Heart left ventricle (tissue), 13 donors: Measurements from ENCODE around the gene KCNRG.

Source experiments
- POLR2A ChIP-seq, 2 donors: fragments of 450-650 bp; IDR thresholded peaks; one replicate each; pipeline ENCODE4 v1.6.1; 2017; ENCODE audit warnings: antibody characterized with exemption in 2 of 2, mild to moderate bottlenecking in 2 of 2, moderate library complexity in 2 of 2
- TF ChIP-seq, protein P1 (sequence below), 12 donors: fragments of 200-600 bp; sonication (generic) in 4 of 12; IDR thresholded peaks; one replicate each; pipeline versions ENCODE4 v1.5.0 to v1.8.0; 2018 to 2022; ENCODE audit warnings: antibody characterized with exemption in 12 of 12, mild to moderate bottlenecking in 5 of 12
- donor health status: ischemic (EF 13 %, LVEDD 7.1; RV severe dilation, severe dysfunction).
- donor health status: DM: no; HTN: yes; CAD: no.
- donor health status: DM: no; HTN: no; CAD: no.
- donor health status: ischemic (EF 25% LVEDD 6.9; RV normal size, moderate dysfunction).
- donor health status: ischemic (EF 25% LVEDD 5.7; RV mildly dilated, moderate dysfunction).
- donor health status: ischemic (EF 35%, LVEDD 5.7; RV mildly dilated, moderate dysfunction).
- donor health status: nonischemic (EF 11% LVEDD 7.7; RV severe dilation, severe dysfunction).
- donor health status: DM: yes; HTN: yes; CAD: no.
- donor health status: PGD.
- donor health status: ischemic (EF 29% LVEDD 5.4; RV normal size, mild dysfunction).
- donor health status: nonischemic (EF 23%, LVEDD 6.1; RV moderate dilation, normal function).

GRCh38 chr13:49976314-49977258 lies 38.7 kb upstream of the KCNRG start:
- TF ChIP-seq, protein P1, sequence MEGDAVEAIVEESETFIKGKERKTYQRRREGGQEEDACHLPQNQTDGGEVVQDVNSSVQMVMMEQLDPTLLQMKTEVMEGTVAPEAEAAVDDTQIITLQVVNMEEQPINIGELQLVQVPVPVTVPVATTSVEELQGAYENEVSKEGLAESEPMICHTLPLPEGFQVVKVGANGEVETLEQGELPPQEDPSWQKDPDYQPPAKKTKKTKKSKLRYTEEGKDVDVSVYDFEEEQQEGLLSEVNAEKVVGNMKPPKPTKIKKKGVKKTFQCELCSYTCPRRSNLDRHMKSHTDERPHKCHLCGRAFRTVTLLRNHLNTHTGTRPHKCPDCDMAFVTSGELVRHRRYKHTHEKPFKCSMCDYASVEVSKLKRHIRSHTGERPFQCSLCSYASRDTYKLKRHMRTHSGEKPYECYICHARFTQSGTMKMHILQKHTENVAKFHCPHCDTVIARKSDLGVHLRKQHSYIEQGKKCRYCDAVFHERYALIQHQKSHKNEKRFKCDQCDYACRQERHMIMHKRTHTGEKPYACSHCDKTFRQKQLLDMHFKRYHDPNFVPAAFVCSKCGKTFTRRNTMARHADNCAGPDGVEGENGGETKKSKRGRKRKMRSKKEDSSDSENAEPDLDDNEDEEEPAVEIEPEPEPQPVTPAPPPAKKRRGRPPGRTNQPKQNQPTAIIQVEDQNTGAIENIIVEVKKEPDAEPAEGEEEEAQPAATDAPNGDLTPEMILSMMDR (IDR thresholded peaks at IDR 0.05), result peak; percentile 59 to 92 (median 89)
- no peak for TF ChIP-seq POLR2A (IDR thresholded peaks at IDR 0.05)
